GM12878 (cell line): ENCODE data around the gene TOPBP1. TPM values are rescaled to one million over a fixed set of nuclear protein-coding genes. Genes with fewer than 3 reads are reported as not detected.

Experiments used
- ATAC-seq: fragments of 200-7000 bp; cut with Tn5 transposase; 3 replicates; pipeline ENCODE4 v1.9.1; 2020; ENCODE audit warnings: mild to moderate bottlenecking, moderate library complexity
- BruUV-seq: library from RNA; stranded (reverse); fragments of 400-500 nt; replicated peaks from 2 replicates; lab custom pipeline; 2021; lab: Mats Ljungman, UMichigan
- CTCF ChIA-PET: fragments of 300-600 bp; sonication (Branson Sonifier 250); formaldehyde crosslinking; extraction: SDS; loops from one replicate; lab custom pipeline; 2021; ENCODE audit warnings: inconsistent platforms; lab: Yijun Ruan, JAX
- POLR2A ChIA-PET: fragments of 350-600 bp; formaldehyde crosslinking; extraction: SDS; loops from one replicate; lab custom pipeline; 2021; ENCODE audit warnings: inconsistent platforms; lab: Charles Lee
- RAD21 ChIA-PET: fragments of 300-600 bp; sonication (Branson Sonifier 250); formaldehyde crosslinking; loops from one replicate; lab custom pipeline; 2023; ENCODE audit warnings: antibody characterized with exemption; ENCODE audit not compliant: unreplicated experiment; lab: Charles Lee
- SMC1A ChIA-PET: fragments of 300-600 bp; sonication (Branson Sonifier 250); formaldehyde crosslinking; loops from one replicate; lab custom pipeline; 2023; ENCODE audit not compliant: unreplicated experiment, uncharacterized antibody; lab: Charles Lee
- DNase-seq: peaks from one replicate; pipeline ENCODE4 v3.0.0-alpha.2; 2011; ENCODE audit warnings: low read depth, low spot score
- FAIRE-seq: peaks from 3 replicates; lab custom pipeline; 2011; peaks lifted over from hg19 to GRCh38; lab: Jason Lieb, UNC
- H2AFZ ChIP-seq: 2 replicates; pipeline ENCODE4 v1.6.0; 2011; ENCODE audit warnings: low read depth, low read length, control low read depth; ENCODE audit not compliant: control insufficient read depth
- H3K27ac ChIP-seq: 2 replicates; pipeline ENCODE4 v1.5.1; 2011; ENCODE audit warnings: control low read depth; ENCODE audit not compliant: control insufficient read depth, insufficient read depth
- H3K27me3 ChIP-seq, 2 experiments: replicated peaks in 1 of 2; 2 replicates each; pipeline versions ENCODE4 v1.6.0 to v1.6.1; 2011; ENCODE audit warnings: low read length in 1 of 2; ENCODE audit not compliant: control insufficient read depth in 2 of 2, insufficient read depth in 2 of 2
- H3K36me3 ChIP-seq, 2 experiments: 2 replicates each; pipeline ENCODE4 v1.5.1; 2011; ENCODE audit warnings: low read length in 1 of 2; ENCODE audit not compliant: control insufficient read depth in 2 of 2, insufficient read depth in 2 of 2
- H3K4me1 ChIP-seq: 2 replicates; pipeline ENCODE4 v1.6.1; 2011; ENCODE audit warnings: mild to moderate bottlenecking, low read length, moderate library complexity, mixed read lengths; ENCODE audit not compliant: control insufficient read depth, insufficient read depth
- H3K4me2 ChIP-seq: 2 replicates; pipeline ENCODE4 v1.6.0; 2011; ENCODE audit warnings: control low read depth; ENCODE audit not compliant: control insufficient read depth, insufficient read depth
- H3K4me3 ChIP-seq: fragments of 200-600 bp; sonication (generic); 2 replicates; pipeline ENCODE4 v1.5.1; 2016
- H3K79me2 ChIP-seq: 2 replicates; pipeline ENCODE4 v1.6.0; 2011; ENCODE audit warnings: low read length; ENCODE audit not compliant: control insufficient read depth, insufficient read depth
- H3K9ac ChIP-seq: 2 replicates; pipeline ENCODE4 v1.8.0; 2011; ENCODE audit warnings: low read length, control low read depth, mixed read lengths; ENCODE audit not compliant: control insufficient read depth, insufficient read depth
- H3K9me3 ChIP-seq: replicated peaks from 3 replicates; pipeline ENCODE4 v1.5.1; 2011; ENCODE audit warnings: mild to moderate bottlenecking, low read length; ENCODE audit not compliant: control insufficient read depth, insufficient read depth
- H4K20me1 ChIP-seq: 2 replicates; pipeline ENCODE4 v1.6.0; 2011; ENCODE audit not compliant: control insufficient read depth, insufficient read depth
- BCLAF1 ChIP-seq: fragments of 450-650 bp; IDR thresholded peaks from 2 replicates; pipeline ENCODE4 v1.6.1; 2017; ENCODE audit warnings: antibody characterized with exemption, mild to moderate bottlenecking, moderate library complexity
- BRCA1 ChIP-seq: IDR thresholded peaks from 2 replicates; pipeline ENCODE4 v1.6.1; 2011; ENCODE audit warnings: low read depth, low read length, improper control_type of control experiment
- CBX3 ChIP-seq: fragments of 200-600 bp; sonication (generic); IDR thresholded peaks from 2 replicates; pipeline ENCODE4 v1.6.1; 2016; ENCODE audit warnings: low read depth, borderline replicate concordance
- GABPA ChIP-seq: IDR thresholded peaks from 2 replicates; pipeline ENCODE4 v1.6.1; 2014; ENCODE audit warnings: antibody characterized with exemption, low read depth, mild to moderate bottlenecking, inconsistent platforms
- MTA2 ChIP-seq: fragments of 450-650 bp; IDR thresholded peaks from 2 replicates; pipeline ENCODE4 v1.6.1; 2016; ENCODE audit warnings: low read depth, mild to moderate bottlenecking, moderate library complexity
- MTA3 ChIP-seq: IDR thresholded peaks from 2 replicates; pipeline ENCODE4 v1.6.1; 2012; ENCODE audit warnings: low read length, inconsistent platforms, borderline replicate concordance
- RAD51 ChIP-seq: fragments of 450-650 bp; IDR thresholded peaks from 2 replicates; pipeline ENCODE4 v1.6.1; 2016; ENCODE audit warnings: moderate library complexity, mild to moderate bottlenecking, inconsistent platforms
- ZBTB40 ChIP-seq: fragments of 450-650 bp; IDR thresholded peaks from 2 replicates; pipeline ENCODE4 v1.6.1; 2016; ENCODE audit warnings: mild to moderate bottlenecking, moderate library complexity, borderline replicate concordance
- ZNF592 ChIP-seq: fragments of 450-650 bp; IDR thresholded peaks from 2 replicates; pipeline ENCODE4 v1.6.1; 2017; ENCODE audit warnings: mild to moderate bottlenecking, moderate library complexity
- ZSCAN29 ChIP-seq: fragments of 450-650 bp; IDR thresholded peaks from 2 replicates; pipeline ENCODE4 v1.6.1; 2017; ENCODE audit warnings: mild to moderate bottlenecking, moderate library complexity
- WGBS: methylation state at CpG from one replicate; pipeline ENCODE4 v1.1.6; 2016; ENCODE audit warnings: low lambda C conversion rate; ENCODE audit not compliant: insufficient replicate concordance, insufficient coverage; ENCODE audit errors: missing lambda C conversion rate; 5-methylcytosine and 5-hydroxymethylcytosine counted together
- in situ Hi-C: fragments of 300-500 bp; cut with MboI; formaldehyde crosslinking; loops from 9 replicates; pipeline ENCODE4 v1.14.3; 2018; ENCODE audit warnings: mixed read lengths
- intact Hi-C: fragments of 100-400 bp; cut with micrococcal nuclease; formaldehyde crosslinking; loops from one replicate; pipeline ENCODE4 v1.14.2; 2022; ENCODE audit not compliant: unreplicated experiment
- polyA plus RNA-seq, 11 experiments: library from polyadenylated mRNA; depleted of rRNA in 4 of 11; unstranded in 6 of 11; stranded (reverse) in 5 of 11; fragments of >200 nt; fragmentation: Nextera tagmentation in 4 of 11; fragmentation: Illumina TruSeq in 1 of 11; extraction: Ambion mirVana in 4 of 11; extraction: Trizol in 1 of 11; gene quantifications; 1 replicate in 1 of 11; 2 replicates in 10 of 11; pipeline versions ENCODE4 v1.2.1 to v1.2.3, GENCODE V29; 2011 to 2016; ENCODE audit warnings: inconsistent platforms in 2 of 11, missing spikeins in 2 of 11, low read depth in 1 of 11
- total RNA-seq, 4 experiments: library from RNA; depleted of rRNA in 3 of 4; stranded (reverse); fragments of >200 nt in 3 of 4; fragmentation: Illumina TruSeq in 1 of 4; extraction: Trizol in 1 of 4; gene quantifications; 2 replicates each; pipeline versions ENCODE4 v1.2.1 to v1.2.3, GENCODE V29; 2013 to 2021

The TOPBP1 gene
- total and polyA plus RNA-seq, 10 of the 15 experiments (the other 5 are each of a cell fraction or from before 2014, with no cell fraction given): 18.3 to 99.3 (median 61.5) TPM

GRCh38 chr3:133649486-133650068, 12.2 kb downstream of the TOPBP1 start (continued):
- no peak for TF ChIP-seq ZNF592
- no peak for TF ChIP-seq ZBTB40

GRCh38 chr3:133644768-133645167, 17.0 kb downstream of the TOPBP1 start:
- RAD21 ChIA-PET: no interaction called here
- H4K20me1 ChIP-seq: no peaks in the 10 kb centered on the region
- no peaks in the 10 kb centered on the region for H3K27me3 ChIP-seq
- no peak overlapping the region for H3K27ac ChIP-seq
- H3K4me2 ChIP-seq: no peak overlapping the region
- DNase-seq (no peak), ATAC-seq (no peak), FAIRE-seq (no peak)
- no peak overlapping the region for H2AFZ ChIP-seq
- 100% methylated on average over 1 of the region's 1 CpG for WGBS
- CTCF ChIA-PET: no interaction called here
- SMC1A ChIA-PET: no interaction called here
- POLR2A ChIA-PET: no interaction called here
- H3K36me3 ChIP-seq: peaks cover 2 to 32% of the 10 kb centered on the region in 2 experiments
- H3K79me2 ChIP-seq: no peaks in the 10 kb centered on the region
- no peaks in the 10 kb centered on the region for H3K4me1 ChIP-seq
- no peak overlapping the region for H3K4me3 ChIP-seq
- H3K9me3 ChIP-seq: no peaks in the 10 kb centered on the region
- no peak overlapping the region for H3K9ac ChIP-seq
- no TSS peak for BruUV-seq
- intact Hi-C loops: no loop called here
- in situ Hi-C loops: no loop called here
- TF ChIP-seq MTA2 (no peak), MTA3 (no peak), ZSCAN29 (no peak), CBX3 (no peak), BRCA1 (no peak), RAD51 (no peak), GABPA (no peak), BCLAF1 (no peak)
